ENCODE results near the gene GOLGA8Q.
"Not testable (repeated sequence)": the region's sequence is repeated elsewhere in the genome, so short reads cannot be mapped to it uniquely, and the experiment has no call there.

Gene GOLGA8Q, protein sequence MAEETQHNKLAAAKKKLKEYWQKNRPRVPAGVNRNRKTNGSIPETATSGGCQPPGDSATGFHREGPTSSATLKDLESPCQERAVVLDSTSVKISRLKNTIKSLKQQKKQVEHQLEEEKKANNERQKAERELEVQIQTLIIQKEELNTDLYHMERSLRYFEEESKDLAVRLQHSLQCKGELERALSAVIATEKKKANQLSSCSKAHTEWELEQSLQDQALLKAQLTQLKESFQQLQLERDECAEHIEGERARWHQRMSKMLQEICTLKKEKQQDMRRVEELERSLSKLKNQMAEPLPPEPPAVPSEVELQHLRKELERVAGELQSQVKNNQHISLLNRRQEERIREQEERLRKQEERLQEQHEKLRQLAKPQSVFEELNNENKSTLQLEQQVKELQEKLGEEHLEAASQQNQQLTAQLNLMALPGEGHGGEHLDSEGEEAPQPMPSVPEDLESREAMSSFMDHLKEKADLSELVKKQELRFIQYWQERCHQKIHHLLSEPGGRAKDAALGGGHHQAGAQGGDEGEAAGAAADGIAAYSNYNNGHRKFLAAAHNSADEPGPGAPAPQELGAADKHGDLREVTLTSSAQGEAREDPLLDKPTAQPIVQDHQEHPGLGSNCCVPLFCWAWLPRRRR

DNA sequence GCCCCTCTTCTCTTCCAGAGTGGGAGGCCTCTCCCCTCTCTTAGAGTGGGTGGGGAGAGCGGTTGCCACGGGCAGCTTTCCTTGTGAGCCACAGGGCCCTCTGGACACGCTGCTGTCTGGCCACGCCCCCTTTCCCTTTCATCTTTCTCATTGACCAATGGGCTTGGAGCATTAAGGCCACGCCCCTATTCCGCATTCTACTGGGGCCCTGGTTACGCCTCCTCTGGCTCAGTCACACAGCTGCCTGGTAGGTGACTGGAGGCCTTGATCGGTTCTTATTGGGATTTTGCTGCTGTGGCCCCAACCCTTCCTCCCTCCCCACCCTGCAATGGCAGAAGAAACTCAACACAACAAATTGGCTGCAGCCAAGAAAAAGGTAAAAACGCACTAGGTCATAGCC, at the start of gene GOLGA8Q:
Gene GOLGA8Q, plus strand, starts transcription at position 301 of the 400 bp plus-strand sequence. Its CDS starts 28 bp downstream, at position 329.
- H2AFZ ChIP-seq (ENCODE audit: low read length); H3K9me2 ChIP-seq (replicated peaks; ENCODE audit: insufficient read depth, low read length); H3K36me3 ChIP-seq (replicated peaks; ENCODE audit: insufficient read depth, low read length); H4K20me1 ChIP-seq (ENCODE audit: insufficient read depth, low read length); H3K9me3 ChIP-seq (replicated peaks; ENCODE audit: insufficient read depth, low read length); H3K27ac ChIP-seq (ENCODE audit: low read length); H3F3A ChIP-seq (ENCODE audit: insufficient read depth, low read length); H3K27me3 ChIP-seq (replicated peaks; ENCODE audit: insufficient read depth, low read length); H3K79me2 ChIP-seq (ENCODE audit: low read length); H3K4me2 ChIP-seq (ENCODE audit: low read depth, low read length); H3K4me1 ChIP-seq (ENCODE audit: low read length); H3K4me3 ChIP-seq (ENCODE audit: low read length); H3K9ac ChIP-seq (ENCODE audit: low read length); DNase-seq: not testable (repeated sequence)

DNA sequence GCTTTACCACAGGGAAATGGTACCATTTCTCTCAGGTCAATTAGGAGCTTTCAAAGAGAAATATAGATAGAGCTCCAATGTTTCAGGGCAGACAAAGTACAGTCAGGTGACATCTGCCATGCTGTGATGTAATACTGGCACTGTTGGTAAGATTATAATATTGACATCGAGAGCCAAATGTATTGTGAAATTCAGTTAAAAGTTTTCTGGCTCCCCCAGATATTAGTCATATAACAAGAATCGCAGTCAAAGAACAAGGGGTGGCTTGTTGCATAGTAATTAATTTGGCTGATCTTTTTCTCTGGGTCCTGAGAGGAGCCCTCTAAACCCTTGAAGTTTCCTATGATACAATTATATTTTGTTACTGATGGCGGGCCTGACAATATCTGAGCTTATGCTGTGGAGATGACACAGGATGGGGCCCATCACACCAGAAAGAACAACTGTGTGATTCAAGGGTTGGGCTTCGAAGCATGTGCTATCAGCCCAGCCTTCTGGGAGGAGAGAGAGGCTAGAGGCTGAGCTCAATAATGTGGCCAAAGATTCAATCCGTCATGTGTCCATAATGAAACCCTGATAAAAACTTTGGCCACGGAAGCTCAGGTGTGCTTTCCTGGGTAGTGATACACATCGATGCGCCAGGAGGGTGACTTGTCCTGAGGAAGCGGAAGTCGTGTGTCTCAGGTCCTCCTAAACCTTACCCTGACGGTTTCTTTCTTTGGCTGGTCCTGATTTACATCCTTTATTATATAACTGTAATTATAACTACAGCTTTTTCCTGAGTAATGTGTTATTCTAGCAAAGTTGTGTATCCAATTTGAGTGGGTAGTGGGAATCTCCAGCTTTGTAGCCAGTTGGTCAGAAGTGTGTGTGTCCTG, 48.7 kb upstream of the GOLGA8Q start:
- not testable (repeated sequence) for H3K27me3 ChIP-seq (replicated peaks; ENCODE audit: insufficient read depth, low read length); H2AFZ ChIP-seq (ENCODE audit: low read length); H3K79me2 ChIP-seq (ENCODE audit: low read length); H3K4me3 ChIP-seq (ENCODE audit: low read length); H4K20me1 ChIP-seq (ENCODE audit: insufficient read depth, low read length); H3K9ac ChIP-seq (ENCODE audit: low read length); H3K4me1 ChIP-seq (ENCODE audit: low read length); H3K9me2 ChIP-seq (replicated peaks; ENCODE audit: insufficient read depth, low read length); DNase-seq; H3K9me3 ChIP-seq (replicated peaks; ENCODE audit: insufficient read depth, low read length); H3K27ac ChIP-seq (ENCODE audit: low read length); H3F3A ChIP-seq (ENCODE audit: insufficient read depth, low read length); H3K4me2 ChIP-seq (ENCODE audit: low read depth, low read length); H3K36me3 ChIP-seq (replicated peaks; ENCODE audit: insufficient read depth, low read length)

DNA sequence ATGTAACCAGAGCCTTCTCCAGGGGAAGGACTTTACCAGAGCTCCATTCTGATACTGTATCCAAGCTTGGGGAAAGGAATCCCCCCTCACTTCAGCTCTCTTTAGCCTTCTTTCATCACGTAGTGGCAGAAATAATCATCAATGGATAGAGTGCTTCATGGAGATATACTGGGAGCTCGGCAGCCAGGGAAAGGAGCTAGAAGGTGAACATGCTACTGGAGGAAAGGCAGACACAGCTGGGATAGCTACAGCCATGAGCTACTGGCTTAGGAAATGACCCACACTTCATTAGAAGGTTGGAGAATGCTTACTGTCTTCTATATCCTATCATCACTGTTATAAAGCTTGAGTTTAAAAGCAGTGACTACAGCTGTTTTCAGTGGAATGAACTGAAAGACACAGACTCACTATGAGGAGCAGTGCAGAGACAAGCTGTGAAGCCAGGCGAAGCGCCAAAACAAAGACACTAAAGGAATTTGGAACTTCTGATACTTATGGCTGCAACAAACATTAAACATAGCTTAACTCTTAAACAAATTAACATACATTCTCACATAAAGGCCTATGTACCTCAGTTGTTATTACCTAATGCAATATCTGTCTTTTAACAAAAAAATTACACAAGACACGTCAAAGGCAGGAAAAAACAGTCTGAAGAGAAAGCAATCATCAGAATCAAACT, 47.5 kb upstream of the GOLGA8Q start:
- not testable (repeated sequence) for H3K4me2 ChIP-seq (ENCODE audit: low read depth, low read length); H2AFZ ChIP-seq (ENCODE audit: low read length); H3K79me2 ChIP-seq (ENCODE audit: low read length); H3K9me3 ChIP-seq (replicated peaks; ENCODE audit: insufficient read depth, low read length); H3K27me3 ChIP-seq (replicated peaks; ENCODE audit: insufficient read depth, low read length); H3K27ac ChIP-seq (ENCODE audit: low read length); H4K20me1 ChIP-seq (ENCODE audit: insufficient read depth, low read length); H3K36me3 ChIP-seq (replicated peaks; ENCODE audit: insufficient read depth, low read length); H3K9me2 ChIP-seq (replicated peaks; ENCODE audit: insufficient read depth, low read length); H3K9ac ChIP-seq (ENCODE audit: low read length); H3K4me3 ChIP-seq (ENCODE audit: low read length); H3K4me1 ChIP-seq (ENCODE audit: low read length); H3F3A ChIP-seq (ENCODE audit: insufficient read depth, low read length); DNase-seq

DNA sequence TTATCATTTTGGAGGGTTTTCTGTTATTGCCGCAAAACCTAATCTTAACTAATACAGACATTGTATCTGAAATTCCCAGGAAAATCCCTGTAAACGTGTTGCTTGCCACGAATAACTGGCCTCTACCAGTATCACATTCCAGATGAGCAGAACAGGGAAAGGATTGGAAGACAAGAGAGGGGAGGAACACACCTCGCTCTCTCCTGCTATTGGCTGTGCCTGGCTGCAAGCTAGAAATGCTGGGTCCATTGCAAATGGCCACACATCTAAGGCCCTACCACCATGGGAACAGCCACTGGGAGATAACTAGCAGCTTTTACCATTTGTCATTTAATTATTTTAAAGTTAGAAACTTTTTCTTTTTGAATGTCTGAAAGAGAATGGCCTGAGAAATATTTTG, 37.3 kb upstream of the GOLGA8Q start:
- H3K4me2 ChIP-seq (ENCODE audit: low read depth, low read length); H3F3A ChIP-seq (ENCODE audit: insufficient read depth, low read length); H3K79me2 ChIP-seq (ENCODE audit: low read length); H3K27ac ChIP-seq (ENCODE audit: low read length); H2AFZ ChIP-seq (ENCODE audit: low read length); H3K4me3 ChIP-seq (ENCODE audit: low read length); H4K20me1 ChIP-seq (ENCODE audit: insufficient read depth, low read length); DNase-seq; H3K36me3 ChIP-seq (replicated peaks; ENCODE audit: insufficient read depth, low read length); H3K9ac ChIP-seq (ENCODE audit: low read length); H3K9me2 ChIP-seq (replicated peaks; ENCODE audit: insufficient read depth, low read length); H3K9me3 ChIP-seq (replicated peaks; ENCODE audit: insufficient read depth, low read length); H3K4me1 ChIP-seq (ENCODE audit: low read length); H3K27me3 ChIP-seq (replicated peaks; ENCODE audit: insufficient read depth, low read length): not testable (repeated sequence)

DNA sequence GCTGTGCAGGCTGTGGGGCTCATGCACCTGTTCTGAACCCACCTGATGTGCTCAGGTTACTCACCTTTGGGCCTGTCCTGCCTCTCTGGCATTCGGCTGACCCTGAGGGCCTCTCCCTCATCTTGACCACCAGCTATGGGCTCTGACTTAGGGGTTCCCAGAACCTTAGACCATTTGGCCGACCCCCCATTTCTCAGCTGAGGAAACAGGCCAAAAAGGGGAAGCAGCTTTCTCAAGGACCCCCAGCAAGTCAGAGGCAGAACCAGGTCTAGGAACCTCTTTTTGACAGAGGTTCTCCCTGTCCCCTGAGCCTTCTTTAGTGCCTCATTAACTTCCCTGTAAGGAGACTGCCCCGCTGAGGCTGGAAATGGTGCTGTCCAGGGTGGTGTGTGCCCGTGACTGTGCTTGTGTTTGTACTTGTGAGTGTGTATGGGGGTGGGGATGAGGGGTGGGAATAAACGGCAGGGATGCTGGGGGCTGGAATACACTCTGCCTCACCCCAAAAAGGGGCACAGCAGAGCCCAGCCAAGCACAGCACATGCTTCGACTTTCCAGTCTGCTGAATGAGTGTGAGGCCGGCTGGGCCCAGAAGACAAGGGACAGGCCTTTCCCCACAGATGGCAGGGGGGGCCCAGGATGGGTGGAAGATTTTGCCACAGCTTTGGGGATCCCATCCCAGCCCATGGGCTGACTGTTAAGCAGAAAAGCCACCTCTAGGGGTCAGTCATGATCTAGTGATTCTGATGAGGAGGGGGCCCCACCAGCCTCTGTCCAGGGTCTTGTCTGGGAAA, 28.2 kb upstream of the GOLGA8Q start:
- not testable (repeated sequence) for H3K9me2 ChIP-seq (replicated peaks; ENCODE audit: insufficient read depth, low read length); H3F3A ChIP-seq (ENCODE audit: insufficient read depth, low read length); H3K4me2 ChIP-seq (ENCODE audit: low read depth, low read length); H3K27me3 ChIP-seq (replicated peaks; ENCODE audit: insufficient read depth, low read length); H3K79me2 ChIP-seq (ENCODE audit: low read length); H3K9ac ChIP-seq (ENCODE audit: low read length); H3K4me1 ChIP-seq (ENCODE audit: low read length); H2AFZ ChIP-seq (ENCODE audit: low read length); H3K4me3 ChIP-seq (ENCODE audit: low read length); H3K36me3 ChIP-seq (replicated peaks; ENCODE audit: insufficient read depth, low read length); DNase-seq; H3K27ac ChIP-seq (ENCODE audit: low read length); H3K9me3 ChIP-seq (replicated peaks; ENCODE audit: insufficient read depth, low read length); H4K20me1 ChIP-seq (ENCODE audit: insufficient read depth, low read length)

DNA sequence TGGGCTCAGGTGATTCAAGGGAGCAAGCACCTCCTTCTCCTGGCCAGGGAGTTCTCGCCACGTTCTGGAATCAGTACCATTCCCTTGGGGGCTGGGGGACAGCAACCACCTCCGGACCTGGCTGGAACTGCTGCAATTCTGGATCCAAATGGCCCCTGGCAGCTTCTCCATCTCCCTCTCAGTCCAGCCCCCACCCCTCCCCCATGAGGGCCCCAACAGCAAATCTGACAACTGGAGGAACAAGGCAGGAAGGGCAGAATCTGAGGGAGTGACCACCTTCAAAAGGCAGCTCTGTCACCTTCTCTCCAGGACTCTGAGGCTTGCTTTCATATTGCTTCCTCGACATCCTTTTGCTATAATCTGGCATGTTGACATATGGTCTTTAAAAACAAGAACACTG, 25.9 kb upstream of the GOLGA8Q start:
- not testable (repeated sequence) for H3K9me2 ChIP-seq (replicated peaks; ENCODE audit: insufficient read depth, low read length); H3K9me3 ChIP-seq (replicated peaks; ENCODE audit: insufficient read depth, low read length)

DNA sequence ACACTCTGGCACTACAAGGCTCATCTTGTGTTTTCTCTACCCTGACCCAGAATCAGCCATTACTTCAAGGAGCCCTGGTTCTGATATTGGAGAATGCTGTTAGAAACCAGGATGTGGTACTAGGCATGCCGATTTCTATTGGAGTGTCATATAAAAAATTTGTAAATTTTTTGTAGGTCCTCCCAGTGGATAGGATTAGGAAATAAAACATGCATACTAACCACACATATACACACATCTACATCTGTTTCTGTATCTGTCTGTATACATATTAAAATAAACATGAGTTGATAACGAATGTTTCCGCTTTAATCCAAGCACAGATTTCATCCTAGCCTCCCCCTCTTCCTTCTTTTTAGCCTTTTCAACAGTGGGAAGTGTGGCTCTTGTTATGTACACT, 22.8 kb upstream of the GOLGA8Q start:
- not testable (repeated sequence) for H3K4me1 ChIP-seq (ENCODE audit: low read length); H3K4me2 ChIP-seq (ENCODE audit: low read depth, low read length); H3K27ac ChIP-seq (ENCODE audit: low read length); H3K27me3 ChIP-seq (replicated peaks; ENCODE audit: insufficient read depth, low read length); H4K20me1 ChIP-seq (ENCODE audit: insufficient read depth, low read length); H3K9me3 ChIP-seq (replicated peaks; ENCODE audit: insufficient read depth, low read length); H3K9ac ChIP-seq (ENCODE audit: low read length); H3K79me2 ChIP-seq (ENCODE audit: low read length); DNase-seq; H2AFZ ChIP-seq (ENCODE audit: low read length); H3K36me3 ChIP-seq (replicated peaks; ENCODE audit: insufficient read depth, low read length); H3K4me3 ChIP-seq (ENCODE audit: low read length); H3K9me2 ChIP-seq (replicated peaks; ENCODE audit: insufficient read depth, low read length); H3F3A ChIP-seq (ENCODE audit: insufficient read depth, low read length)

More for the DNA sequence above, 25.9 kb upstream of the GOLGA8Q start:
- H3K36me3 ChIP-seq (replicated peaks; ENCODE audit: insufficient read depth, low read length); H3K79me2 ChIP-seq (ENCODE audit: low read length); H4K20me1 ChIP-seq (ENCODE audit: insufficient read depth, low read length); H3K4me2 ChIP-seq (ENCODE audit: low read depth, low read length); H3K4me3 ChIP-seq (ENCODE audit: low read length); H3K9ac ChIP-seq (ENCODE audit: low read length); DNase-seq; H3F3A ChIP-seq (ENCODE audit: insufficient read depth, low read length); H3K4me1 ChIP-seq (ENCODE audit: low read length); H3K27ac ChIP-seq (ENCODE audit: low read length); H3K27me3 ChIP-seq (replicated peaks; ENCODE audit: insufficient read depth, low read length); H2AFZ ChIP-seq (ENCODE audit: low read length): not testable (repeated sequence)
